HCT116 (cell line): ENCODE measurements around the gene ALPL. TPM values are rescaled to one million over a fixed set of nuclear protein-coding genes. Genes with fewer than 3 reads are reported as not detected.

Experiments
- ATAC-seq: fragments of 200-7000 bp; cut with Tn5 transposase; 2 replicates; pipeline ENCODE4 v1.9.1; 2020; ENCODE audit warnings: mild to moderate bottlenecking, moderate library complexity
- BruUV-seq: library from RNA; stranded (reverse); fragments of 400-500 nt; replicated peaks from 2 replicates; lab custom pipeline; 2021; lab: Mats Ljungman, UMichigan
- CTCF ChIA-PET: fragments of 300-600 bp; sonication (Branson Sonifier 250); formaldehyde crosslinking; loops from one replicate; lab custom pipeline; 2021; ENCODE audit warnings: antibody characterized with exemption; lab: Charles Lee
- POLR2A ChIA-PET: fragments of 300-600, 350-600 bp; sonication (Branson Sonifier 250); formaldehyde crosslinking; loops from one replicate; lab custom pipeline; 2021; ENCODE audit warnings: antibody characterized with exemption; lab: Charles Lee
- RAD21 ChIA-PET, 2 experiments: fragments of 300-600 bp; sonication (Branson Sonifier 250); formaldehyde crosslinking; loops; one replicate each; lab custom pipeline; 2023; ENCODE audit warnings: low total read pairs in 2 of 2; ENCODE audit not compliant: uncharacterized antibody in 2 of 2, unreplicated experiment in 2 of 2, low non-redundant PET in 1 of 2; lab: Charles Lee
- DNase-seq: peaks from one replicate; pipeline ENCODE4 v3.0.0-alpha.2; 2010; ENCODE audit warnings: low read depth, low spot score
- H2AFZ ChIP-seq: fragments of 200-600 bp; shearing (Covaris generic), sonication (generic); 2 replicates; pipeline ENCODE4 v1.6.1; 2017; ENCODE audit warnings: low read depth, mixed run types, mixed read lengths, antibody characterized with exemption, low read length; ENCODE audit not compliant: poor library complexity, severe bottlenecking
- H3K27ac ChIP-seq: 2 replicates; pipeline ENCODE4 v1.5.1; 2012; ENCODE audit warnings: low read depth, low read length
- H3K27me3 ChIP-seq: fragments of 200-600 bp; sonication (generic); 2 replicates; pipeline ENCODE4 v1.6.1; 2016; ENCODE audit warnings: mixed run types, low read length, mixed read lengths; ENCODE audit not compliant: insufficient read depth
- H3K36me3 ChIP-seq, 2 experiments: fragments of 200-500 bp in 1 of 2; fragments of 200-600 bp in 1 of 2; sonication (Bioruptor generic) in 1 of 2; sonication (generic) in 1 of 2; 2 replicates each; pipeline versions ENCODE4 v1.5.1 to v1.6.1; 2014 to 2016; ENCODE audit warnings: low read length in 2 of 2, inconsistent platforms in 1 of 2, mixed read lengths in 1 of 2, mixed run types in 1 of 2; ENCODE audit not compliant: insufficient read depth in 2 of 2, control insufficient read depth in 1 of 2
- H3K4me1 ChIP-seq, 2 experiments: fragments of 200-600 bp in 1 of 2; sonication (generic) in 1 of 2; 2 replicates each; pipeline versions ENCODE4 v1.5.1 to v1.6.1; 2012 to 2017; ENCODE audit warnings: low read length in 2 of 2, inconsistent platforms in 1 of 2, mild to moderate bottlenecking in 1 of 2, mixed read lengths in 1 of 2, mixed run types in 1 of 2, moderate library complexity in 1 of 2; ENCODE audit not compliant: insufficient read depth in 2 of 2, control insufficient read depth in 1 of 2
- H3K4me2 ChIP-seq: fragments of 200-600 bp; sonication (generic); 2 replicates; pipeline ENCODE4 v1.6.1; 2017; ENCODE audit warnings: mixed run types, low read length, mixed read lengths
- H3K4me3 ChIP-seq, 2 experiments: fragments of 200-600 bp in 1 of 2; sonication (generic) in 1 of 2; replicated peaks in 1 of 2; 2 replicates each; pipeline ENCODE4 v1.5.1; 2011 to 2016; ENCODE audit warnings: low read length in 2 of 2, control low read depth in 1 of 2, low read depth in 1 of 2, mild to moderate bottlenecking in 1 of 2, mixed read lengths in 1 of 2, mixed run types in 1 of 2
- H3K79me2 ChIP-seq: fragments of 200-600 bp; sonication (generic); 2 replicates; pipeline ENCODE4 v1.6.1; 2017; ENCODE audit warnings: mild to moderate bottlenecking, mixed run types, low read length, moderate library complexity, mixed read lengths; ENCODE audit not compliant: insufficient read depth
- H3K9ac ChIP-seq: fragments of 200-600 bp; sonication (generic); 2 replicates; pipeline ENCODE4 v1.6.1; 2016; ENCODE audit warnings: low read length, mixed read lengths
- H3K9me2 ChIP-seq: fragments of 200-600 bp; sonication (generic), shearing (Covaris generic); 2 replicates; pipeline ENCODE4 v1.6.1; 2017; ENCODE audit warnings: mixed run types, mild to moderate bottlenecking, moderate library complexity; ENCODE audit not compliant: insufficient read depth
- H3K9me3 ChIP-seq, 2 experiments: fragments of 200-500 bp in 1 of 2; fragments of 200-600 bp in 1 of 2; sonication (Bioruptor generic) in 1 of 2; sonication (generic) in 1 of 2; 2 replicates each; pipeline ENCODE4 v1.6.1; 2014 to 2017; ENCODE audit warnings: low read length in 2 of 2, mixed read lengths in 2 of 2, inconsistent platforms in 1 of 2, low read depth in 1 of 2, mild to moderate bottlenecking in 1 of 2, mixed run types in 1 of 2, moderate library complexity in 1 of 2; ENCODE audit not compliant: control insufficient read depth in 1 of 2, insufficient read depth in 1 of 2
- H4K20me1 ChIP-seq: fragments of 200-600 bp; sonication (generic), shearing (Covaris generic); 2 replicates; pipeline ENCODE4 v1.6.1; 2017; ENCODE audit warnings: mixed run types, mild to moderate bottlenecking, moderate library complexity; ENCODE audit not compliant: insufficient read depth
- CBX3 ChIP-seq: IDR thresholded peaks from 2 replicates; pipeline ENCODE4 v1.6.1; 2012; ENCODE audit warnings: low read depth
- EZH2phosphoT487 ChIP-seq: fragments of 200-600 bp; IDR thresholded peaks from 2 replicates; pipeline ENCODE4 v1.6.1; 2018; ENCODE audit warnings: antibody characterized with exemption, borderline replicate concordance
- JUND ChIP-seq: IDR thresholded peaks from 2 replicates; pipeline ENCODE4 v1.6.1; 2012
- POLR2AphosphoS5 ChIP-seq: IDR thresholded peaks from 2 replicates; pipeline ENCODE4 v1.6.1; 2011; ENCODE audit warnings: mild to moderate bottlenecking, low read depth, low read length, moderate library complexity
- RAD21 ChIP-seq: IDR thresholded peaks from 2 replicates; pipeline ENCODE4 v1.6.1; 2012; ENCODE audit warnings: low read depth, mild to moderate bottlenecking
- SP1 ChIP-seq: IDR thresholded peaks from 2 replicates; pipeline ENCODE4 v1.6.1; 2012; ENCODE audit warnings: low read depth
- SRF ChIP-seq: IDR thresholded peaks from 2 replicates; pipeline ENCODE4 v1.6.1; 2012; ENCODE audit warnings: low read depth
- intact Hi-C: fragments of 100-400 bp; cut with micrococcal nuclease; formaldehyde crosslinking; loops from 2 replicates; pipeline ENCODE4 v1.10.0; 2022
- total RNA-seq: library from RNA; stranded (reverse); gene quantifications from one replicate; pipeline ENCODE4 v1.2.1, GENCODE V29; 2021; ENCODE audit not compliant: unreplicated experiment
- TF ChIP-seq, protein P1 (sequence below): IDR thresholded peaks from 2 replicates; pipeline ENCODE4 v1.6.1; 2012; ENCODE audit warnings: low read depth
- TF ChIP-seq, protein P2 (sequence below): IDR thresholded peaks from 2 replicates; pipeline ENCODE4 v1.6.1; 2012
- TF ChIP-seq, protein P3 (sequence below): IDR thresholded peaks from 2 replicates; pipeline ENCODE4 v1.6.1; 2012

The ALPL gene
- total RNA-seq, 1 experiment from 2014 or later: 0.61 TPM

DNA sequence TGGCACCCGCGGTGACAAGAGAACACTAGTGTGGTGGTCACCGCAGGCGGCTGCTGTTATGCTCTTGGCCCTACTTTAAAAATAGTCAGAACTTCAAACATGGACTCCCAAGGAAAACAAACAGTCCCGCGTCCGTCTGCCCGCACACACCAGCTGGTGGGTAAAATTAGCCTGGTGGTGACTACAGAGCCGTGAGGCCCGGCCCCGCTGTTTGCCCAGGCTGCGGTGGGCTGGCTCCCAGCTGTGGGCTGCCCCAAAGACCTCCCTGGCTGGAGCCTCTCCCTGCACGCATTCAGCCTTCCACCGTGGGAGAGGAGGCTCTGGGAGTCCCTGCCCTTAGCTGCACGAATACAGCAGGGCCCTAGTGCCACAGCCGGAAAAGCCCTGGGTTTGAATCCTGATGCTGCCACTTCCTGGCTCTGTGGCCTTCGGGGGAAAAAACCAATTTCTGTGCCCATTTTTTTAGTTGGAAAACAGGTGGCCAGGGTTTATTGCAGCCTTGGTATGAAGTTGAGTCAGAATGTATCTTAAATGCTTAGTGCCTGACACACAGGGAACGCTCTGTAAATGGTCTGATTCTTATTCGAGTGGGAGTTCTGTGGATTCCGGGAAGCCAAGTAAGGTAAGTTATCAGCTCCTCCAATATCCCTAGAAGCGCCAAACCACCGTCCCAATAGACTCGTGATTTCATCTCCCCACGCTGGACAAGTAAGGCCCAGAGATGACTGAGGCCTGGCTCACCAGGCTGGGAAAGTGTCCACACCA, 58.2 kb downstream of the ALPL start:
- Histone ChIP-seq H2AFZ (no peak overlapping the region), H3K36me3 (no peaks in the 10 kb centered on the region), H3K4me3 (no peak overlapping the region), H3K9me2 (no peaks in the 10 kb centered on the region), H3K79me2 (no peaks in the 10 kb centered on the region), H3K27me3 (no peaks in the 10 kb centered on the region), H3K9me3 (no peaks in the 10 kb centered on the region), H4K20me1 (no peaks in the 10 kb centered on the region), H3K4me2 (no peak overlapping the region), H3K27ac (no peak overlapping the region), H3K4me1 (peaks cover 0 to 9% of the 10 kb centered on the region in 2 experiments; a peak in 1 of 4 replicates), H3K9ac (no peak overlapping the region)
- CTCF ChIA-PET: no interaction called here
- POLR2A ChIA-PET: no interaction called here
- intact Hi-C loops: no loop called here
- no TSS peak for BruUV-seq
- TF ChIP-seq EZH2phosphoT487 (no peak), RAD21 (no peak), JUND (no peak), CBX3 (no peak), SP1 (no peak), SRF (no peak), POLR2AphosphoS5 (no peak)
- TF ChIP-seq, protein P1, sequence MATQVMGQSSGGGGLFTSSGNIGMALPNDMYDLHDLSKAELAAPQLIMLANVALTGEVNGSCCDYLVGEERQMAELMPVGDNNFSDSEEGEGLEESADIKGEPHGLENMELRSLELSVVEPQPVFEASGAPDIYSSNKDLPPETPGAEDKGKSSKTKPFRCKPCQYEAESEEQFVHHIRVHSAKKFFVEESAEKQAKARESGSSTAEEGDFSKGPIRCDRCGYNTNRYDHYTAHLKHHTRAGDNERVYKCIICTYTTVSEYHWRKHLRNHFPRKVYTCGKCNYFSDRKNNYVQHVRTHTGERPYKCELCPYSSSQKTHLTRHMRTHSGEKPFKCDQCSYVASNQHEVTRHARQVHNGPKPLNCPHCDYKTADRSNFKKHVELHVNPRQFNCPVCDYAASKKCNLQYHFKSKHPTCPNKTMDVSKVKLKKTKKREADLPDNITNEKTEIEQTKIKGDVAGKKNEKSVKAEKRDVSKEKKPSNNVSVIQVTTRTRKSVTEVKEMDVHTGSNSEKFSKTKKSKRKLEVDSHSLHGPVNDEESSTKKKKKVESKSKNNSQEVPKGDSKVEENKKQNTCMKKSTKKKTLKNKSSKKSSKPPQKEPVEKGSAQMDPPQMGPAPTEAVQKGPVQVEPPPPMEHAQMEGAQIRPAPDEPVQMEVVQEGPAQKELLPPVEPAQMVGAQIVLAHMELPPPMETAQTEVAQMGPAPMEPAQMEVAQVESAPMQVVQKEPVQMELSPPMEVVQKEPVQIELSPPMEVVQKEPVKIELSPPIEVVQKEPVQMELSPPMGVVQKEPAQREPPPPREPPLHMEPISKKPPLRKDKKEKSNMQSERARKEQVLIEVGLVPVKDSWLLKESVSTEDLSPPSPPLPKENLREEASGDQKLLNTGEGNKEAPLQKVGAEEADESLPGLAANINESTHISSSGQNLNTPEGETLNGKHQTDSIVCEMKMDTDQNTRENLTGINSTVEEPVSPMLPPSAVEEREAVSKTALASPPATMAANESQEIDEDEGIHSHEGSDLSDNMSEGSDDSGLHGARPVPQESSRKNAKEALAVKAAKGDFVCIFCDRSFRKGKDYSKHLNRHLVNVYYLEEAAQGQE: no peak
- TF ChIP-seq, protein P2, sequence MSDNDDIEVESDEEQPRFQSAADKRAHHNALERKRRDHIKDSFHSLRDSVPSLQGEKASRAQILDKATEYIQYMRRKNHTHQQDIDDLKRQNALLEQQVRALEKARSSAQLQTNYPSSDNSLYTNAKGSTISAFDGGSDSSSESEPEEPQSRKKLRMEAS: no peak
- TF ChIP-seq, protein P3, sequence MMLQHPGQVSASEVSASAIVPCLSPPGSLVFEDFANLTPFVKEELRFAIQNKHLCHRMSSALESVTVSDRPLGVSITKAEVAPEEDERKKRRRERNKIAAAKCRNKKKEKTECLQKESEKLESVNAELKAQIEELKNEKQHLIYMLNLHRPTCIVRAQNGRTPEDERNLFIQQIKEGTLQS: no peak
- ATAC-seq (no peak), DNase-seq (no peak)
- RAD21 ChIA-PET: no interaction called here
